HG03571 (cell line): Measurements from ENCODE around the gene XPR1.
"Not testable (repeated sequence)": the region's sequence is repeated elsewhere in the genome, so short reads cannot be mapped to it uniquely, and the experiment has no call there.

Source experiments
- ATAC-seq: cut with Tn5 transposase; IDR thresholded peaks from one replicate; pipeline ENCODE4 v1.9.1; 2021; ENCODE audit not compliant: unreplicated experiment

Gene XPR1

GRCh38 chr1:180778782-180779398 is 147.1 kb downstream of the XPR1 start:
- no peak for ATAC-seq

DNA sequence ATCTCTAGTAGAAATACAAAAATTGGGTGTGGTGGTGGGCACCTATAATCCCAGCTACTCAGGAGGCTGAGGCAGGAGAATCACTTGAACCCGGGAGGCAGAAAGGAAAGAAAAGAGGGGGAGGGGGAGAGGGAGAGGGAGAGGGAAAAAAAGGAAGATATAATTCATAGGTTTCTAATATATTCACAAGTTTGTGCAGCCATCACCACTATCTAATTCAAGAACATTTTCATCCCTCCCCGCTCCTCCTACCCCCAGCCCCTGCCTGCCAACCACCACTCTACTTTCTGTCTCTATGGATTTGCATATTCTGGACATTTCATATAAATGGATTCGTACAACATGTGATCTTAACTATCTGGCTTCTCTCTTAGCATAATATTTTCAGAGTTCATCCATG is 147.8 kb downstream of the XPR1 start:
- ATAC-seq = no peak

- no peak for ATAC-seq
These were observed 149.9 kb downstream of the XPR1 start for GRCh38 chr1:180781718-180782117.

- ATAC-seq = no peak
These were observed 153.5 kb downstream of the XPR1 start for GRCh38 chr1:180785291-180785690.

DNA sequence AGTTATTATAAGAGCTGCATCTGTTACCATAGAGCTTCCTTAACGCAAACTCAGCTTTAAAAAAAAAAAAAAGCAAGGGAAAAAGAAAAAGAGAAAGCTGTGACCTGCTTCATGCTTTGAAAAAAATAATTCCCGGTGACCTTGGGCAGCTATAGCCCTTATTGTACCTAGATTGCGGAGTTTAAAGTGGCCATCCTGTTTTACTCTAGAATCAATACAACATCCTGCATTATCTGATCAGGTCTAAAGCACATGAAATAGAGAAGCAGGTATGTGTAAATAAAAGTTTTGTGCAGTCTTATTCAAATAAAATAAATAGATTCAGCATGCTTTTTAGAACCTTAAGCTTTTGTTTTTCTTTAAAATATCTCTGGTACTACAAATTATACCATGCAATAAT is 154.1 kb downstream of the XPR1 start:
- ATAC-seq = no peak

DNA sequence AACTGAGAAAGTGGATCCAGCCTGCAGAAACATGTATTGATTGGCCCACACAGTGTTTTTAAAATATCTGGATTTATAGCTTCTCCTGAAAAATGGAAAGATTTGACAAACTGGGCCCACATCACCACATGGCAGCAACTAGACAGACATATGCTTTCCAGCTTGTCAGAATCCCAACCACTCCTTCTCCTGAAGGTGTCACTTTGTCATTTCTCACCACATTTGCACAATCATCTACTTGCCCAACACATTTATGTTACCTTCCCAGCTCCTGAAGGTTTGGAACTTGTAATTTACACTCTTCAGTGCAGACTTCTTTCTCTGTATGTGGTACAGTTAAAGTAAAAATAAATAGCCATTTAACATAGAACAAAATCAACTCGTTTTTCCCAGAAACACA is 154.8 kb downstream of the XPR1 start:
- ATAC-seq = no peak

- no peak for ATAC-seq
These were observed 155.9 kb downstream of the XPR1 start for GRCh38 chr1:180787628-180788307.

DNA sequence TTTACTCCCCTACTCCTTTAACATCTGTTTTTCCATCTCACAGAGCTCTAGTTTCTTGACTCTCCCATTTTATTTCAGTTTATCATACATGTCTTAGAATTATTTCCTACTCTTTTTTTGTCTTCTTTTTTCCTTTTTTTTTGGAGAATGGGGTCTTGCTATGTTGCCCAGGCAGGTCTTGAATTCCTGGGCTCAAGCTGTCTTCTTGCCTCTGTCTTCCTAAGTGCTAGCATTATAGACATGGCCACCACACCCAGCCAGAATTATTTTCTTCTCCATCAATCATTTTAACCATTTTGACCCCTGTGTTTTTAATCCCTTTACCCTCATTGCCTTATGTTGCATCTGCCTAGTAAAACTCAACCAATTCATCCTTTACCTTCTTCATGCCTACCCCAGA is 157.6 kb downstream of the XPR1 start:
- ATAC-seq = no peak

DNA sequence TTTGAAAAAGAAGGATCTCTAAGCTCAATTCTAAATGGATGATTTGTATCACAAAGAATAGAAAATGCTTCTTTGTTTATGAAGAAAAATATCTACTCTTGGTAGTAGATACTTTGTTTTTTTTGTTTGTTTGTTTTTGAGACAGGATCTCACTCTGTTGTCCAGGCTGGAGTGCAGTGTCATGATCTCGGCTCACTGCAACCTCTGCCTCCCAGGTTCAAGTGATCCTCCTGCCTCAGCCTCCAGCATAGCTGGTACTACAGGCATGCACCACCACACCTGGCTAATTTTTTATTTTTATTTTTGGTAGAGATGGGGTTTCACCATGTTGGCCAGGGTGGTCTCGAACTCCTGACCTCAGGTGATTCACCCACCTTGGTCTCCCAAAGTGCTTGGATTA is 159.3 kb downstream of the XPR1 start:
- ATAC-seq = not testable (repeated sequence)

- no peak for ATAC-seq
These were observed 160.0 kb downstream of the XPR1 start for GRCh38 chr1:180791806-180792205.

- ATAC-seq = no peak
These were observed 161.6 kb downstream of the XPR1 start for GRCh38 chr1:180793451-180793850.

GRCh38 chr1:180796897-180797640 is 165.2 kb downstream of the XPR1 start:
- no peak for ATAC-seq

DNA sequence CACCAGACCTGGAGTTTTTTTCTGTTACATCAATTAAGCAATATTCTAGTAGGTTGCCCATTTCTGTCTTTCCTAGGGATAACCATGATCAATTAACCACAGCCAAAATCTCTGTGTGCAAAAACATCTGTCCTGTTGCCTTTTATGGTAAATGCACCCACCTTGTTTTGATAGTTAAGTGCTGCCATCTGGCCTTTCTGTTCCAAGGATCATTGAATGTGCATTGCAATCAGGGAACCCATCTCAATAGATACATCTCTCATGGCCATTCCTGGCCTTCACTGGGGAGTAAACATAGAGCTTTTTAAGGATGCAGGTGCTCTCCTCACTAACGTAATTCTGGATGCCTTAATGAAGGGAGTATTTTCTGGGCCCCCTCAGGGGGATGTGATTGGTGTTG is 169.1 kb downstream of the XPR1 start:
- no peak for ATAC-seq

GRCh38 chr1:180802813-180803212 is 171.0 kb downstream of the XPR1 start:
- ATAC-seq = no peak

GRCh38 chr1:180805316-180805715 is 173.5 kb downstream of the XPR1 start:
- no peak for ATAC-seq

- no peak for ATAC-seq
These were observed 179.5 kb downstream of the XPR1 start for GRCh38 chr1:180811298-180811697.

DNA sequence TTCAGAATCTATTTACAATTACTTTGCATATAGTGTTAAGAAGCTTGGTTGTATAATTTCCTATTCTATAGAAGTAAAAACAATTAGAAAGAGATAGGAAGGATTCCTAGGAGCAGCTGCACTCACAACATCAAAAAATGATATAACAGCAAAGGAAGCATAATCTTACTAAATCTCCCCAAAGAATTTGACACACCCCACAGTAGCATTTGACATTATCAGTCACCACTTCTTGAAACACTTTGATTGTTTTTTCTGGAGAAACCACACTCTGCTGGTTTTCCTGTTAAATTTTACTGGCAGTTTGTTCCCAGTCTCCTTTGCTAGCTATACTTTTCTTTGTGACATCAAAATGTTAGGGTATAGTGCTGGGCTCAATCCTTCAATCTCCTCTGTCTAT is 180.1 kb downstream of the XPR1 start:
- no peak for ATAC-seq

- ATAC-seq = no peak
These were observed 182.4 kb downstream of the XPR1 start for GRCh38 chr1:180814258-180814657.

DNA sequence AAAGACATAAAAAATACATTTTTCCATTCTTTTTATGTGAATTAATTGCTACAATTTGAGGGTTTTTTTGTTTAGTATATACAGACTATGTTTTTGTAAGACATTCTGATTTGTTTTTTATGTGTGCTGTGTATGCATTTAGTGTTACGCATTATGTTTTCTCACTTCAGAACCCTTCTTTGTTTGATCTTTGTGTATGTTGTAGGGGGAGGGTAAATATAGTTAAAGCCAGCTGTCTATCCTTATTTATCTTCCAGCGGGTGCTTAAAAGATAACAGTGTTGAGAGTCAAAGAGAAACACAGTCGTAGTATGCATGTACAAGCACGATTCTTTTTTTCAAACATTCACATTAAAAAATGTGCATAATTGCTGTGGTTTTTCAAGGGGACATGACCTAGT is 183.4 kb downstream of the XPR1 start:
- ATAC-seq = no peak

- no peak for ATAC-seq
These were observed 184.3 kb downstream of the XPR1 start for GRCh38 chr1:180816132-180816531.

GRCh38 chr1:180821970-180822369 is 190.1 kb downstream of the XPR1 start:
- no peak for ATAC-seq

- not testable (repeated sequence) for ATAC-seq
These were observed 199.7 kb downstream of the XPR1 start for GRCh38 chr1:180831507-180831906.
